ENCODE data around the gene OLA1.

DNA sequence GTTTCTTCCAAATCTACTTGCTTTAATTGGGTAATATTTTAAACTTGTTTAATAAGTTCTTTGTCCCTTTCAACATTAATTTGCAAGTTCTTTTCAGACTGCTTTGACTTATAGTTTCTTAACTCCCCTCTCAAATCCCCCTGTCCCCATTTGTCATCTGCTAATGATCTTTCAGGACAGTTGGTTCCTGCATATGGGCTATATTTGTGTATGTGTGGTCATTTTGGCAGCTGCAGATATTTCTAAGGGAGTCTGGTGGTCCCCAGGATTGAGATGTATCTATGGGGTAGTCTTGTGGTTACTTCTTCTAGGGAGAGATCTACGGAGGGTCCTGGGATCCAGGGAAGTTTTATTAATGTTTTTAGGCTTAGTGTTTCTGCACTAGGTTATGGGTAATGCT lies 162.6 kb downstream of the OLA1 start:
- no peak for TF ChIP-seq CTCF (optimal IDR thresholded peaks at IDR 0.05 in 1 of 3, IDR thresholded peaks at IDR 0.05 in 1 of 3, conservative IDR thresholded peaks at IDR 0.05 in 1 of 3; ENCODE audit: extremely low read depth in 1 of 3, insufficient read depth in 2 of 3, low read length in 3 of 3)
- no peak for TF ChIP-seq EZH2 (IDR thresholded peaks at IDR 0.05; ENCODE audit: low read length)

Measured in keratinocyte (primary cell).